ENCODE results near the gene SH3BP5L.

DNA sequence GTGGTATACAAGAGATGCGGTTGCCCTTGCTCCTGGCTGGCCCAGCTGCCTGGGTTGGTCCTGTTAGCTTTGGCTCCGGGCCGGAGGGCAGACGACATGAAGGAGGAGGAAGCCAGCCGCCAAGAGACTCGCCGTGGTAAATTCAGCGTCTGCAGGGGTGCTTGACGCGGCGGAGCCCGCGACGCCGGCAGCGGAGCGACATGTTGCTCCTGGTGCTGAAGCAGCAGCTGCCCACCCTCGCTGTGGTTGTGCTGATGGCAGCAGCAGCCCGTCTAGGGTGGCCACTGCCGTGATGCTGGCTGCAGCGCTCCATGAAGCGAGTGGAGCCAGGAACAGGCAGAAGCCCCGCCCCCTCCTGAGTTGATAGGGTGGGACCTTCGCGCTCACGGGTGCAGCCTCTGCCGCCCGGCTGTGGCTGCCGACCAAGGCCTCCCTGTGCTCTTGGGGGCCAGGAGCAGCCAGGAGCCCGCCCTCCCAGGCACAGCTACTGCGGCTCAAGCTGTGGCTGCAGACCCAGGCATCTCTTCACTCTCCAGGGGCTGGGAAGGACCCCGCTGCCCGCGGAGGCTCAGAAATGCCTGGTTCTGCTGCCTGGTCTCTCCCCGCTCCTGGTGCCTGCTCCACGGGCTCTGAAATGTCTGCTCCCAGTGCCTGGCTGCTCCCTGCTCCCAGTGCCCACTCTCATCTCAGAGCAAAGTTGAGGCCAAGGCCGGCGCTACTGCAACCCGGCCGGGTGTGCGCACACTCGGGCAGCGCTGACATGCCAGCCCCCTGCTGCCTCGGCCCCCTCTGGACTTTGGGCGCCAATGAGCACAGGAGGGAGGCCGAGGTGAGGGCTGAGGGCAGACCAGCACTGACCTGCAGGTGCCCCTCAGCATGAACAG lies 37.5 kb upstream of the SH3BP5L start:
- TF ChIP-seq EZH2 (IDR thresholded peaks at IDR 0.05; ENCODE audit: borderline replicate concordance, low read depth, low read length, severe bottlenecking), result no peak
- TF ChIP-seq, protein P1, sequence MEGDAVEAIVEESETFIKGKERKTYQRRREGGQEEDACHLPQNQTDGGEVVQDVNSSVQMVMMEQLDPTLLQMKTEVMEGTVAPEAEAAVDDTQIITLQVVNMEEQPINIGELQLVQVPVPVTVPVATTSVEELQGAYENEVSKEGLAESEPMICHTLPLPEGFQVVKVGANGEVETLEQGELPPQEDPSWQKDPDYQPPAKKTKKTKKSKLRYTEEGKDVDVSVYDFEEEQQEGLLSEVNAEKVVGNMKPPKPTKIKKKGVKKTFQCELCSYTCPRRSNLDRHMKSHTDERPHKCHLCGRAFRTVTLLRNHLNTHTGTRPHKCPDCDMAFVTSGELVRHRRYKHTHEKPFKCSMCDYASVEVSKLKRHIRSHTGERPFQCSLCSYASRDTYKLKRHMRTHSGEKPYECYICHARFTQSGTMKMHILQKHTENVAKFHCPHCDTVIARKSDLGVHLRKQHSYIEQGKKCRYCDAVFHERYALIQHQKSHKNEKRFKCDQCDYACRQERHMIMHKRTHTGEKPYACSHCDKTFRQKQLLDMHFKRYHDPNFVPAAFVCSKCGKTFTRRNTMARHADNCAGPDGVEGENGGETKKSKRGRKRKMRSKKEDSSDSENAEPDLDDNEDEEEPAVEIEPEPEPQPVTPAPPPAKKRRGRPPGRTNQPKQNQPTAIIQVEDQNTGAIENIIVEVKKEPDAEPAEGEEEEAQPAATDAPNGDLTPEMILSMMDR (IDR thresholded peaks at IDR 0.05; ENCODE audit: borderline replicate concordance, extremely low read depth, low read length, poor library complexity, severe bottlenecking), result no peak

Data from DND-41 (cell line).